ENCODE data around the gene IP6K2. TPM values are rescaled to one million over a fixed set of nuclear protein-coding genes. Genes with fewer than 3 reads are reported as not detected.

Gene IP6K2
- total and polyA plus RNA-seq, 8 donors: 58.6 to 231 (median 210) TPM

- Histone ChIP-seq H3K4me3 (no peak overlapping the region), H3K27ac (no peak overlapping the region), H3K9me3 (no peaks in the 10 kb centered on the region), H3K27me3 (peaks cover 0 to 12% of the 10 kb centered on the region in 2 donors), H3K36me3 (no peaks in the 10 kb centered on the region), H3K4me1 (peaks cover 4 to 22% of the 10 kb centered on the region in 2 donors)
- intact Hi-C loops (cut with DNase I): no loop called here
- no peak for TF ChIP-seq CTCF (IDR thresholded peaks at IDR 0.05)
- DNase-seq (peak in 1 of 4 donors; percentile 44), ATAC-seq (no peak)
These were observed 62.0 kb downstream of the IP6K2 start for GRCh38 chr3:48655063-48655462.

GRCh38 chr3:48652923-48653715 lies 63.9 kb downstream of the IP6K2 start:
- Histone ChIP-seq H3K27me3 (peaks cover 0 to 5% of the 10 kb centered on the region in 2 donors), H3K9me3 (no peaks in the 10 kb centered on the region), H3K27ac (no peak overlapping the region), H3K4me1 (peaks cover 4 to 22% of the 10 kb centered on the region in 2 donors), H3K36me3 (no peaks in the 10 kb centered on the region), H3K4me3 (no peak overlapping the region)
- ATAC-seq (no peak), DNase-seq (peak in 1 of 4 donors; percentile 46)
- intact Hi-C loops (cut with DNase I): no loop called here
- TF ChIP-seq CTCF (IDR thresholded peaks at IDR 0.05): no peak

DNA sequence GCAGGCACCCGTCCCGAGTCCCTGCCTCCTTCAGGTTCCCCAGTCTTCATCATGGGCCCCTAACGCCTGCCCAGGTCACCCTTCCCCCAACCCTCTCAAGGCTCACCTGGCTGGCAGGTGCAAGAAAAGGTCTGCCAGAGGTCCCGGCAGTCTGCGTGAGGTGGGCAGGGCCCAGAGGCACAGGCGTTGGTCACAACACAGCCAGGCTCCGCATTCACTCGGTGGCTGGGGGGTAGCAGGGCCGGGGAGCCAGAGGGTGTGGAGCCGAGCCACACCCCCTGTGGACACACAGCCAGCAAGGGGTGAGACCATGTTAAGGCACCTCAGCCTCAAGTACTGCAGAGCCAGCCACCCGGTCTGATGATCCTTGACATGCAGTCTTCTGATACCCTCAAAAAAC lies 65.2 kb downstream of the IP6K2 start:
- H3K4me3 ChIP-seq: no peak overlapping the region
- no peaks in the 10 kb centered on the region for H3K9me3 ChIP-seq
- DNase-seq (peak in 1 of 4 donors; percentile 57), ATAC-seq (no peak)
- H3K36me3 ChIP-seq: no peaks in the 10 kb centered on the region
- no peak for TF ChIP-seq CTCF (IDR thresholded peaks at IDR 0.05)
- H3K4me1 ChIP-seq: peaks cover 2 to 18% of the 10 kb centered on the region in 2 donors
- intact Hi-C loops (cut with DNase I): no loop called here
- H3K27ac ChIP-seq: no peak overlapping the region
- H3K27me3 ChIP-seq: peaks cover 0 to 5% of the 10 kb centered on the region in 2 donors

GRCh38 chr3:48650723-48651122 lies 66.3 kb downstream of the IP6K2 start:
- Histone ChIP-seq H3K9me3 (no peaks in the 10 kb centered on the region), H3K4me1 (peaks cover 0 to 7% of the 10 kb centered on the region in 2 donors), H3K36me3 (no peaks in the 10 kb centered on the region), H3K27ac (no peak overlapping the region), H3K4me3 (no peak overlapping the region), H3K27me3 (no peaks in the 10 kb centered on the region)
- TF ChIP-seq CTCF (IDR thresholded peaks at IDR 0.05): no peak
- intact Hi-C loops (cut with DNase I): no loop called here
- ATAC-seq (no peak), DNase-seq (peak in 1 of 4 donors; percentile 68)

DNA sequence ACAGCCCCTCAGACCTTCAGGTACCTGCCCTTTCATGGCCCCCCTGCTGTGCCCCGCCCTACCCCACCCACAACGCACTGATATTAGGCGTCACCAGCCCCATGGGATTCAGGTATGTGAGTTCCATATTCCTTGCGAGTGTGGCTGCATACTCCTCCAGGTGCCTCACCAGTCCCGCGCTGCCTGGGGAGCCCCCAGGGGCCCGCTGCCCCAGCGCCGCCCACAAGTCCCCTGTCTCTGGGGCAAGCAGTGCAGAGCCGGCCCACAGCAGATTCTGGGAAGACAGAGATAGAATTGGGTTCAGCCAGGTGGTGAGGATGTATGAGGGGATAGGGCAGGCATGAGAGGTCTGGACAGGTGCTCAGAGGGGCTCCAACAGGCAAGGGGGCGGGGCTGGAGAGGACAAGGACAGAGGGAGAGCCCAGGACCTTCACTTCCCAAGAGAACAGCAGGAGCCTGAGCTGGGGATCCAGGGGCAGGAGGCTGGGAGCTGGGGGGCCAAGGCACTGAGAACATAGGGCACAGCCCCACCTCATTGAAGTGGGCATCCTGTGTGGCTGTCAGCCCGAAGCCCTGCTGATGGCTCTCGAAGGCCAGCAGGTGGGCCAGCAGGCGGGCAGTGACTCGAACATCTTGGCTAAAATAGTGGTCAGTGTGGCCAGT lies 68.7 kb downstream of the IP6K2 start:
- no peak for TF ChIP-seq CTCF (IDR thresholded peaks at IDR 0.05)
- Histone ChIP-seq H3K27me3 (no peaks in the 10 kb centered on the region), H3K4me3 (no peak overlapping the region), H3K4me1 (no peaks in the 10 kb centered on the region), H3K27ac (no peak overlapping the region), H3K36me3 (no peaks in the 10 kb centered on the region), H3K9me3 (no peaks in the 10 kb centered on the region)
- DNase-seq (no peak), ATAC-seq (no peak)
- intact Hi-C loops (cut with DNase I): no loop called here
